IPS-18a (cell line): ENCODE results near the gene CSDE1.

ENCODE experiments used
- H3K27ac ChIP-seq: one replicate; pipeline ENCODE4 v1.5.1; 2013; ENCODE audit warnings: low read length
- H3K27me3 ChIP-seq: one replicate; pipeline ENCODE4 v1.6.1; 2013; ENCODE audit warnings: mild to moderate bottlenecking, low read length; ENCODE audit not compliant: control insufficient read depth, insufficient read depth
- H3K36me3 ChIP-seq: one replicate; pipeline ENCODE4 v1.6.1; 2013; ENCODE audit warnings: low read depth, low read length; ENCODE audit not compliant: control insufficient read depth
- H3K4me1 ChIP-seq: one replicate; pipeline ENCODE4 v1.6.1; 2013; ENCODE audit warnings: low read depth, low read length; ENCODE audit not compliant: control insufficient read depth
- H3K4me3 ChIP-seq: one replicate; pipeline ENCODE4 v1.5.1; 2013; ENCODE audit warnings: low read length
- H3K9ac ChIP-seq: one replicate; pipeline ENCODE4 v1.6.1; 2013; ENCODE audit warnings: mild to moderate bottlenecking, low read length, moderate library complexity
- H3K9me3 ChIP-seq: one replicate; pipeline ENCODE4 v1.6.1; 2013; ENCODE audit warnings: low read depth, low read length; ENCODE audit not compliant: control insufficient read depth

Gene CSDE1

DNA sequence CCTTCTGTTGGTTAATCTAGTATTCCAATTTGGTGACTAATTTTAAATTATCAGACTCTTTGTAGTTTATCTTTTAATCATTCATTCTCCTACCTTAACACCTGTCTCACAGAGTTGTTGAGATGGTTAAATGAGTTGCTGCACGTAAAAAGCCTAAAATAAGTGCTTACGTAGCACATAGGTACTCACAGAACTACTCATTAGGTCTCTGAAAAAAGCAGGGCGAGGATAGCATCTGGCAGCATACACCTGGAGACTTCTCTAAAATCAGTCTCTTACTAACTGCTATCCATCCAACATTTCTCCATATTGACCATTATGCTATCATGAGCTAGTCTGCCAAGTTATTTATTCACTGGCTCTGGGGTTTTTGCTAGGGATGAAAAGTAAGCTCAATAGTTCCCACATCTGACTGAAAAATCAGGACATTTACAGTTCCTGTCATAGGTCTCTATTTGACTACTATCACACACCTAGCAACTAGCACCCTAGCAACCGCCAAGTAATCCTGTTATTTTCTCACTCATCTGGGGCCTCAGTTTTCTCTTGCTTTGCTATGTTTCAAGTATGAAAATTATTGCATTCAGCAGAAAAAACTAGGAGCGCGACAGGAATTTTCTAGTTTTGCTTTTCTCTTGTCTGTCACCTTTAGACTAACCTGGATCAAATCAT, 11.2 kb downstream of the CSDE1 start:
- H3K4me1 ChIP-seq: no peaks in the 10 kb centered on the region
- no peak overlapping the region for H3K9ac ChIP-seq
- H3K4me3 ChIP-seq: no peak overlapping the region
- no peaks in the 10 kb centered on the region for H3K9me3 ChIP-seq
- no peaks in the 10 kb centered on the region for H3K27me3 ChIP-seq
- H3K36me3 ChIP-seq: peaks cover 91% of the 10 kb centered on the region
- H3K27ac ChIP-seq: no peak overlapping the region

DNA sequence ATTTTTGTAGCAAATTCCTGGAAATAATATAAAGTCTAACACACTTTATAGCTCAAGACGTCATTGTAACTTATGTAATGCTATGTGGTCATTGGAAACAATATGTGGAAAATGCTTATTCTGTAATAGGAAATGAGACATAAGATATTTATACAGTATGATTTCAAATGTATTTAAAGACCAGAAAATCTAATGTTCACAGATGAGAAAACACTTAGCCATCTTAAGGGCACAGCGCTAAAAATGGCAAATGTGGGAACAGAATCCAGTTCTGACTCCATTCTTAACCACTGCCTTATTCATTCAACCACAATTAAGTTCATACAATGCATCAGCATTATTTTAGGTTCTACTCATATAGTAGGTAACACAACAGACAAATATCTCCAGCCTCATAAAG, 12.5 kb downstream of the CSDE1 start:
- Histone ChIP-seq H3K9ac (no peak overlapping the region), H3K4me3 (no peak overlapping the region), H3K36me3 (peaks cover 96% of the 10 kb centered on the region), H3K4me1 (no peaks in the 10 kb centered on the region), H3K27me3 (no peaks in the 10 kb centered on the region), H3K9me3 (no peaks in the 10 kb centered on the region), H3K27ac (no peak overlapping the region)

DNA sequence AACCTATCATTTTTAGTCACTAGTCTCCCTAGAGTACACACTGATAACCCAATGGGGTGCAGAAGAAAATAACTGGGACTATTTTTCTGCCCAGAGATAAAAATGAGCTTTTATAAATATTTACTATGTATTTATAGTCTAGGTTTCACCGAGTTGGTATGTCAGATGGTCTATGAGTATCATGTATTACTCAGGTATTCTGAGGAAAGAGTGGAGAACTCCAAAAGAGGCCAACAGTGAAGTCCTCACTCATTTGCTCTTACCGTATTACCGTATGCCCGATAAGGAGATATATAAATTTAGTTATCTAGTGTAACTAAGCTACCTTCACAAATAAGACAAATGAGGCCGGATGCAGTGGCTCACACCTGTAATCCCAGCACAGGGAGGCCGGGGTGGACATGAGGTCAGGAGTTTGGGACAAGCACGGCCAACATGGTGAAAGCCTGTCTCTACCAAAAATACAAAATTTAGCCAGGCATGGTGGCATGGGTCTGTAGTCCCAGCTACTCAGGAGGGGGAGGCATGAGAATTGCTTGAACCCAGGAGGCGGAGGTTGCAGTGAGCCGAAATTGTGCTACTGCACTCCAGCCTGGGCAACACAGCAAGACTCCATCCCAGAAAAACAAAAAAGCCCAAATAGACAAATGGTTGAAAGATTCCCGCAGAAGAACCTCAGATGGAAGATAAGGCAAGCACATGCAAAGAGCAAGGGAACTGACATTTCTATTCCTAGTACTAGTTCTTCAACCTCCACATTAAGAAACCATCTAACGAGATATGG, 15.6 kb downstream of the CSDE1 start:
- no peak overlapping the region for H3K27ac ChIP-seq
- H3K9me3 ChIP-seq: no peaks in the 10 kb centered on the region
- H3K36me3 ChIP-seq: peaks cover 94% of the 10 kb centered on the region
- no peaks in the 10 kb centered on the region for H3K4me1 ChIP-seq
- H3K27me3 ChIP-seq: no peaks in the 10 kb centered on the region
- H3K9ac ChIP-seq: no peak overlapping the region
- no peak overlapping the region for H3K4me3 ChIP-seq

DNA sequence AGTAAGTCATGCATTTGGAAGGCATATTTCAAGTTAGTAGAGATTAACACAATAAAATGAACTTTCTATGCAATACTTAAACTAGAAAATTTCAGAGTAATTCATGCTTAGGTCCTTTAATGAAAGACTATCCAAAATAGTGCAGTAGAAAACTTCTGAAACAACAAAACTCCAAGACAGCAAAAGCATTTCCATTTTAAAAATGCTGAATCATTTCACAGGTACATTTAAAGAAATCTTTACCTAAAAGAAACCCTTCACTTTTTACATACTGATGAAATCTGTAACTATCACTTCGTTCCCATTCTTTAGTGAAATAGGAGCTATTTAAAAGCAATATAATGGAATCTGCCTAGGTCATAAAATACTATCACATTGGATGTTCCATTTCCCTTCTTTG, 17.5 kb downstream of the CSDE1 start:
- Histone ChIP-seq H3K9me3 (no peaks in the 10 kb centered on the region), H3K36me3 (peaks cover 94% of the 10 kb centered on the region), H3K4me3 (no peak overlapping the region), H3K9ac (no peak overlapping the region), H3K27me3 (no peaks in the 10 kb centered on the region), H3K27ac (no peak overlapping the region), H3K4me1 (no peaks in the 10 kb centered on the region)

DNA sequence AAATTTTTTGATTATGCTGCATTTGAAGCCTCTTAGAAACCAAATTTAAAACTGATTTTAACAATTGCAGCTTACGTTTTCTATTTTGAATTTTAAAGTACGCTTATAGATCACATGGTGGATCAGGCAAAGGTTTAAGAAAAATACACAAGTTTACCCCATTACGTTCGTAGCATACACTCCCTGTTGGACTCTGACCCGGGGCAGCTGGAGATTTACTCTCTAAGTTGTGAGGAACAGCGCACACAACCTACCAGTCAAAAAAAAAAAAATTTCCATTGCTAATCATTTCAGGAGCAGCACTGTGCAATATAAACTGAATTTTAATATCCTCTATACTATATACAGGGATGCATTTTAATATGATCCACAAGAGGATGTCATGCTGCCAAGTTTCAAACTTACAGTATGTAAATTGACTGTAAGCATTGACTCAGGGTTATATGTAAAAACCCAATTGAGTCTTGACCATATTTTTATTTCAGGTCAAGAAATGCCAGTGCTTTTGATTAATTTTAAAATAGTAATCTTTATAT, 20.4 kb downstream of the CSDE1 start:
- Histone ChIP-seq H3K9ac (no peak overlapping the region), H3K36me3 (peaks cover 95% of the 10 kb centered on the region), H3K27ac (no peak overlapping the region), H3K4me1 (no peaks in the 10 kb centered on the region), H3K4me3 (no peak overlapping the region), H3K9me3 (no peaks in the 10 kb centered on the region), H3K27me3 (no peaks in the 10 kb centered on the region)

DNA sequence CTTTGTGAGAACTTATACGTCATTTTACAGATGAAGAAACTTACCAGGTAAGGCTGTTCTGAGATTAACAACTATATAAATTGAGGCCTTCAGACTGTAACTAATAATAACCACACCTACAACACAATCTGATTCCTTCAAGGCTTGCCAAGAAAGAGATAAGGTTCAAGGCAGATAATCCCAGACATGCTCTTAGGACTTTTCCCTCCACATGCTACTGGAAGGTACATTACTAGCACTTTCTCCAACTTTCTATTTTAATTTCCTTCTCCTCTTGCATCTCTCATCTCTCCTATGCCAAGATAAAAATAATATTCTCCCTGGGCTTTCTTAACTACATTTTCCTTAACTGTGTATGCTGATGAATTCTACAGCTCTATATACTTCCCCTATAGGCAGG, 22.3 kb downstream of the CSDE1 start:
- no peak overlapping the region for H3K4me3 ChIP-seq
- no peaks in the 10 kb centered on the region for H3K9me3 ChIP-seq
- no peak overlapping the region for H3K27ac ChIP-seq
- peaks cover 95% of the 10 kb centered on the region for H3K36me3 ChIP-seq
- no peaks in the 10 kb centered on the region for H3K4me1 ChIP-seq
- H3K27me3 ChIP-seq: no peaks in the 10 kb centered on the region
- H3K9ac ChIP-seq: no peak overlapping the region

DNA sequence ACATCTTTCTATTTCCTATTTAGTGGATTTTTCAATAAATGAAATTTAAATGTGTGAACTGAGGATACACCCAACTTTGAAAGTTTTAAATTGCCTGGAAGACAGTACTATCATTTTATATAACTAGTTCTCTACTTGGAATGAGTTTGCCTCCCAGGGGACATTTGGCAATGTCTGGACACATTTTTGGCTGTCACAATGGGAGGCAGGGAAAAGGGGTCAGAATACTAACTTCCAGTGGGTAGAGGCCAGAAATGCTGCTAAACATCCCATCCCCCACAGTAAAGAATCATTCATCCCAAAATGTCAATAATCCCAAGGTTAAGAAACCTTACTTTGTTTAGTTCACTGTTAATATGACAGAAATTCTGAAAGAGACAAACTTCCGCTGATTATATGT, 28.0 kb downstream of the CSDE1 start:
- no peak overlapping the region for H3K9ac ChIP-seq
- H3K4me3 ChIP-seq: no peak overlapping the region

DNA sequence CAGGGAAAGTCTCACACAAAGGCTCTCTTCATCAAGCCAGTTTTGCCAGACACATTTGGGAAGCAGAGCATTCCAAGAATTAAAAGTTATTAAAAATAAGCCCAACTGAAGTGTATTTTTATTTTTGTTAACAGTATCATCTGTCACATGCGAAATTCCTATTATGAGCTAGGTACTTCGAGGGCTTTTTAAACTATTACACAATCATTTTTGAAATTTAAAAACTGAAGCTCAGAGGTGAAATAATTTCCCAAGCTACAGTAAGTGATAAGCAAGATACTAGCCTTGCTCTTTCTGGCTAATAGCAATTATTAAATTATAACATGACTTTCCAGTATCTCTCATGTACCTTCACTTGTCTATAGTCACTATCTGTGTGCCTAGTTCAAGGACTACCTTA, 29.2 kb downstream of the CSDE1 start:
- Histone ChIP-seq H3K9me3 (no peaks in the 10 kb centered on the region), H3K36me3 (peaks cover 97% of the 10 kb centered on the region), H3K27ac (no peak overlapping the region), H3K4me3 (no peak overlapping the region), H3K4me1 (no peaks in the 10 kb centered on the region), H3K9ac (no peak overlapping the region), H3K27me3 (no peaks in the 10 kb centered on the region)

More for the DNA sequence above, 28.0 kb downstream of the CSDE1 start:
- H3K27ac ChIP-seq: no peak overlapping the region
- no peaks in the 10 kb centered on the region for H3K27me3 ChIP-seq
- H3K36me3 ChIP-seq: peaks cover 97% of the 10 kb centered on the region
- H3K9me3 ChIP-seq: no peaks in the 10 kb centered on the region
- H3K4me1 ChIP-seq: no peaks in the 10 kb centered on the region

DNA sequence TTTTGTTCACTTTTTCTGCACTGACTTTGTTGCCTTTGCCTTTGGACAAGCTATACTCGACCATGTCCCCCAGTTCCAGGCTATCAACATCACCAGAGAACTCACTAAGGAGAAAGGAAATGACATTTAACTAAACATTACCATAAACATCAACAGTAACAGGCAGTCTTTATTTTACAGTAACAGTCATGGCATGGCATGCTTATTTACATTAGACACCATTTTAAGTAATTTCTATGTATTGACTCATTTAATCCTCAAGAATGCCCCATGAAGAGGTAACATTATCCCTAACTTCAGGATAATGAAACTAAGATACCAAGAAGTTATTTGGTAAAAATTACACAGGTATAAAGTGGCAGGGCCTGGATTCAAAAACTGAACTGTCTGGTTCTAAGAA, 32.6 kb downstream of the CSDE1 start:
- H3K9me3 ChIP-seq: no peaks in the 10 kb centered on the region
- H3K36me3 ChIP-seq: peaks cover 96% of the 10 kb centered on the region
- no peaks in the 10 kb centered on the region for H3K27me3 ChIP-seq
- H3K27ac ChIP-seq: no peak overlapping the region
- H3K9ac ChIP-seq: no peak overlapping the region
- H3K4me1 ChIP-seq: no peaks in the 10 kb centered on the region
- no peak overlapping the region for H3K4me3 ChIP-seq

DNA sequence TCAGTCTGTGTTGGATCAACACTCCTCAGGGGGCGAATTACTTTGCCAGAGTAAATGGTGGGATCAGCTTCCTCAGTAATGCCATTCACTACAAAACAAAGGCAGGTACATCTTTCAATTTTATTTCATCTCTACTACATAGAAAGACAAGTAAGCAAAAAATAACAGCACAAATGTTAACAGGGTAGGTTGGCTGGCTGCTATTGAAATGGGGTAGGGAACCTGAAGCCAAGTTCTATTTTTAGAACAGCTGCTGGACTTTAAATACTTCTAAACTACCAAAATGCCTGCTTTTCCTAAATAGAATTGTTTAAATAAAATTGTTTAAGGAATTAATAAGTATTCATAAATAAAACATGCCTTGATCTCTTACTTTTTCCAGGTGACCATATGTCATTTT, 33.9 kb downstream of the CSDE1 start:
- Histone ChIP-seq H3K4me3 (no peak overlapping the region), H3K36me3 (peaks cover 97% of the 10 kb centered on the region), H3K4me1 (no peaks in the 10 kb centered on the region), H3K27ac (no peak overlapping the region), H3K27me3 (no peaks in the 10 kb centered on the region), H3K9me3 (no peaks in the 10 kb centered on the region), H3K9ac (no peak overlapping the region)

DNA sequence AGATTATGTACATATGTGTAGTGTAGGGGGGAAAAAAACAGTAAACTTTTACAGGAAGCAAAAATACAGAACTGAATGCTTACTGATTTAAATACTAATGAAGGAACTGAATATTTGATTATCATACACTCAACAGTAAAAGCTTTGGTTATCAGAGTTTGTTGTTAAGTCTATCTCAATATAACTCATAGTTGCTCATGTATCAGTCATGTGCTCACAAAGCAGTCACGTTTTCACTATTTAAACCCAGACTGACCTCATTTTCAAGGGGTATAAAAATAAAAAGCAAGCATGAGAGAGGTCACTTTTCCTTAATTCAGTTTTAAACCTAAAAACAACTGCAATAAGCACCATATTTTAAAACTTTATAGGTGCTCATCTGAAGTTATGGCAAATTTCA, 34.3 kb downstream of the CSDE1 start:
- Histone ChIP-seq H3K36me3 (peaks cover 97% of the 10 kb centered on the region), H3K27me3 (no peaks in the 10 kb centered on the region), H3K9ac (no peak overlapping the region), H3K27ac (no peak overlapping the region), H3K4me1 (no peaks in the 10 kb centered on the region), H3K4me3 (no peak overlapping the region), H3K9me3 (no peaks in the 10 kb centered on the region)

DNA sequence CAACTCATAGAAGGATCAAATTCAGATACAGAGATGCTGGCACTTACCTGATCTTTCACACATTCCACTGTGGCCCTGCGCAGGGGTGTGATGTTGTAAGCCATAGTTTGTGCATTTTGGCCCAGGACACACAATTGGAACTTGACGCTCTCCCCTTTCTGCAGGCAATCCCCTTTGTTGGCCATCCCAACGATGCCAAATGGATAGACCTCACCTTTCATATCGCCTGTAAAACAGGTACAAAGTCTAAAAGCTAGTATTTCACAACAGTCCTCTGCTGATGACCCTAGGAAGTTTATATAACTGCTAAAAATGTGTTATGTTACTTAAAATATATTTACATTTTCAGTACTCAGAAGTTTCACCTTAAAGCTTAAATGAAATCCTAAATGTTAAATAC, 37.3 kb downstream of the CSDE1 start:
- no peak overlapping the region for H3K9ac ChIP-seq
- peaks cover 2% of the 10 kb centered on the region for H3K4me1 ChIP-seq
- H3K4me3 ChIP-seq: no peak overlapping the region
- no peak overlapping the region for H3K27ac ChIP-seq
- no peaks in the 10 kb centered on the region for H3K9me3 ChIP-seq
- H3K27me3 ChIP-seq: no peaks in the 10 kb centered on the region
- H3K36me3 ChIP-seq: peaks cover 77% of the 10 kb centered on the region
